Measurements from ENCODE around the gene LRP8. TPM values are rescaled to one million over a fixed set of nuclear protein-coding genes. Genes with fewer than 3 reads are reported as not detected.

LRP8 gene
- total and polyA plus RNA-seq, 12 donors = 0.37 to 4.7 (median 2.2) TPM

DNA sequence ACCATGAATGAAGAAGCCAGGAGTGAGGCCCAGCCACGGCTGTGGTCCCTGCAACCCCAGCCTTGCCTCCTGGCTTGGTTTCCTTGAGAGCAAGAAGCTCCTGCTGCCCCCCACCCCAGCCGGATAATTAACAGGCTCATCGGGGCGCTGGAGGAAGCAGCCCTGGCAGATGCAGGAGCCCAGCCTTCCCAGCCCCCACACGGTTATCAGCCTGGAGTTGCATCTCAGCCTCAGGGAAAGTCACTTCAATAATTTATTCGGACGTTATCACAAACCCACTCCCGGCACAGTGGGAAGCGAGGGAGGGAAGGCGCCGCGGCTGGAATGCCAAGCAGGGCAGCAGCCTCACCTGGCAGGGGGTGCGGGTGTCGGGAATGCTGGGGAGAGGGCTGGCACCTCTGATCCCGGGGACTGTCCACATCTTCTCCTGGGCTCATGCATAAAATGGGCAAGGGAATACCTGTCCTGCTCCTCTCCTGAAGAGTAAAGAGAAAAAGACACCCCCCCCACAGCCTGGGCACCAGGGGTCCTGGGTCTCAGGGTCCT, 43.3 kb upstream of the LRP8 start:
- TF ChIP-seq, protein P1, sequence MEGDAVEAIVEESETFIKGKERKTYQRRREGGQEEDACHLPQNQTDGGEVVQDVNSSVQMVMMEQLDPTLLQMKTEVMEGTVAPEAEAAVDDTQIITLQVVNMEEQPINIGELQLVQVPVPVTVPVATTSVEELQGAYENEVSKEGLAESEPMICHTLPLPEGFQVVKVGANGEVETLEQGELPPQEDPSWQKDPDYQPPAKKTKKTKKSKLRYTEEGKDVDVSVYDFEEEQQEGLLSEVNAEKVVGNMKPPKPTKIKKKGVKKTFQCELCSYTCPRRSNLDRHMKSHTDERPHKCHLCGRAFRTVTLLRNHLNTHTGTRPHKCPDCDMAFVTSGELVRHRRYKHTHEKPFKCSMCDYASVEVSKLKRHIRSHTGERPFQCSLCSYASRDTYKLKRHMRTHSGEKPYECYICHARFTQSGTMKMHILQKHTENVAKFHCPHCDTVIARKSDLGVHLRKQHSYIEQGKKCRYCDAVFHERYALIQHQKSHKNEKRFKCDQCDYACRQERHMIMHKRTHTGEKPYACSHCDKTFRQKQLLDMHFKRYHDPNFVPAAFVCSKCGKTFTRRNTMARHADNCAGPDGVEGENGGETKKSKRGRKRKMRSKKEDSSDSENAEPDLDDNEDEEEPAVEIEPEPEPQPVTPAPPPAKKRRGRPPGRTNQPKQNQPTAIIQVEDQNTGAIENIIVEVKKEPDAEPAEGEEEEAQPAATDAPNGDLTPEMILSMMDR (IDR thresholded peaks at IDR 0.05) = no peak
- intact Hi-C loops (cut with DNase I) = no loop called here
- H3K4me3 ChIP-seq = no peak overlapping the region
- H3K4me1 ChIP-seq = peaks cover 0 to 17% (median 0%) of the 10 kb centered on the region in 9 donors
- no peaks in the 10 kb centered on the region for H3K9me3 ChIP-seq
- ATAC-seq = no peak
- H3K27ac ChIP-seq = no peak overlapping the region
- H3K27me3 ChIP-seq = peaks cover 0 to 33% (median 5%) of the 10 kb centered on the region in 7 donors
- 25 to 28% methylated on average over 15 of the region's 15 CpGs for WGBS, 2 donors
- H3K36me3 ChIP-seq = no peaks in the 10 kb centered on the region
- no peak for DNase-seq

DNA sequence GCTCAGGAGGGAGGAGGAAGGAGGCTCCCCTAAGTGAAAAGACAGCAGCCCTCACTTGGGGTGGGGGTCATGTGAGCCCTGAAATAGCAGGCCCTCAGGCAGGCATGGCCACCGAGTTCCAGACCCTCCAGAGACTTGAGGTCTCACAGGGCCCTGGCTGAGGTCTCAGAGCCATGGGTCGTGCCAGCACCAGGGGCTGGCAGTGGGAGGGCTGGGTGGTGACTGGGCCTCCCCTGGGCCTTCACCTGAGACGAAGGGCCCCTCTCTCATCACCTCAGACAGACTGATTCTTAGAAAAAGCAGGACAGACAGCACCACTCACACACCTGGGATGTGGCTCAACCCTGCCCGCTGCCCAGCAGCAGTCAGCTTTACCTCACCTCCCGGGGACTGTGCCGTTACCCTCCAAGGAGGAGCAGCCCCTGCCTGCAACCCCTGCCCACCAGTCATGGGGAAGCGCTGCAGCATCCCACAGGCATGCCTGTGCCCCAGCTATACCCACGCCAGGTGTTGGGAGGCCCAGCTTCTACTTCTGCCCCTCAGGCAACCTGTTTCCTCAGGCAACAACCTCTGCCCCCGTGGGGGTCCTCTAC, 42.6 kb upstream of the LRP8 start:
- Histone ChIP-seq H3K27ac (no peak overlapping the region), H3K4me1 (peaks cover 0 to 17% (median 0%) of the 10 kb centered on the region in 9 donors), H3K9me3 (no peaks in the 10 kb centered on the region), H3K27me3 (peaks cover 0 to 33% (median 5%) of the 10 kb centered on the region in 7 donors), H3K36me3 (no peaks in the 10 kb centered on the region), H3K4me3 (no peak overlapping the region)
- no peak for ATAC-seq
- no peak for DNase-seq
- intact Hi-C loops (cut with DNase I) = no loop called here
- WGBS, 2 donors = 76 to 87% methylated on average over 9 of the region's 9 CpGs
- TF ChIP-seq, protein P1 (IDR thresholded peaks at IDR 0.05) = no peak

DNA sequence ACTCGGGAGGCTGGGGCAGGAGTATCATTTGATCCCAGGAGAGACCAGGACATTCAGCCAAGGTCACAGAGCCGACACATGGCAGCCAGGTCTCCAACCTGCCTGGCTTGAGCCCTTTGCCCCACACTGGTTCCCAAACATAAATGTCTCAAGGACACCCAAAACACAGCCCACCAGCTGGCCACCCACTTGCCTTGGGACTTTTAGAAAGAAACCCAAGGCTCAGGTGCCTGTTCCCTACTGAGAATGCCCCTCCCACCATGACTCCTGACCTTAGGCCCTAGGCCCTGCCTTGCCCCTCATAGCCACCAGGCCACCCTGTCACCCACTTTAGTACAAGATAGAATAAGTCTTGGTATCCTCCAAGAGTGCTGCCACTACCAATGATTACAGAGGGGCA, 41.9 kb upstream of the LRP8 start:
- TF ChIP-seq, protein P1 (IDR thresholded peaks at IDR 0.05) = no peak
- ATAC-seq = no peak
- DNase-seq = no peak
- no peak overlapping the region for H3K4me3 ChIP-seq
- H3K27me3 ChIP-seq = peaks cover 0 to 33% (median 5%) of the 10 kb centered on the region in 7 donors
- no peak overlapping the region for H3K27ac ChIP-seq
- no peaks in the 10 kb centered on the region for H3K36me3 ChIP-seq
- H3K4me1 ChIP-seq = peaks cover 0 to 17% (median 0%) of the 10 kb centered on the region in 9 donors
- intact Hi-C loops (cut with DNase I) = no loop called here
- WGBS, 2 donors = 76 to 82% methylated on average over 2 of the region's 2 CpGs
- no peaks in the 10 kb centered on the region for H3K9me3 ChIP-seq

DNA sequence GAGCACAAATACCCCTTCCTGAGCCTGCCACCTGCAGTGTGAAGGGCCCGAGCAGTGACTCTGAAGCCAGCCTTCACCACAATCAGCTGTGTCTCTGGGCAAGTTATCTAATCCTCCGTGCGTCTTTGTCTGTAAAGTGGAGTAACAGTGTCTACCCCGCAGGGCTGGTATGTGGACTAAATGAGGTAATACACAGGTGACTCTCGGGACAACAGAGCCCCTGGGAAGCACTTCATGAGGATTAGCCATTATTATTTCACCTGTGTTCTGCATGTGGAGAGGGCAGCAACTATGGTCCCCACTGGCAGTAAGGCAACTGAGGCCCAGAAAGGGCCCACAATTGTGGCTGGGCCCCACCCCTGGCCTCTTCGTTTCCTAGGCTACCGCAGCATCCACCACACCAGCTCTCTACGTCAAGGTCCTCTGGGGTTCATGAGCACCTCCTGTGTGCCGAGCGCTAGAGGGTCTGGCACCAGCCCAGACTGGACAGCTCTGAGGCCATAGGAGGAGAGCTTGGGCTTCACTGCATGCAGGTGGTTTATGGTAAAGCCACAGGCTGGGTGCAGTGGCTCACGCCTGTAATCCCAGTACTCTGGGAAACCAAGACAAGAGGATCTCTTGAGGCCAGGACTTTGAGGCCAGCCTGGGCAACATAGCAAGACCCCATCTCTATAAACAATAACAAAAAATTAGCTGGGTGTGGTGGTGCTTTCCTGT, 41.3 kb upstream of the LRP8 start:
- WGBS, 2 donors = 81 to 87% methylated on average over 11 of the region's 11 CpGs
- Histone ChIP-seq H3K27ac (no peak overlapping the region), H3K4me1 (peaks cover 0 to 17% (median 0%) of the 10 kb centered on the region in 9 donors), H3K27me3 (peaks cover 0 to 34% (median 5%) of the 10 kb centered on the region in 7 donors), H3K36me3 (no peaks in the 10 kb centered on the region), H3K4me3 (no peak overlapping the region), H3K9me3 (no peaks in the 10 kb centered on the region)
- TF ChIP-seq, protein P1 (IDR thresholded peaks at IDR 0.05) = no peak
- ATAC-seq (no peak), DNase-seq (no peak)
- intact Hi-C loops (cut with DNase I) = no loop called here

Data from heart right ventricle (tissue), 16 donors.